Stimulated activated CD8-positive, alpha-beta memory T cell treated with anti-CD3 and anti-CD28 coated beads, Interleukin-4, amount 100 ng/mL, for 24 hours (primary cell): Measurements from ENCODE around the gene MRPL23.

Experiments
- DNase-seq: peaks from one replicate; pipeline ENCODE4 v3.0.0-alpha.2; 2020; ENCODE audit warnings: low read depth

The MRPL23 gene

DNA sequence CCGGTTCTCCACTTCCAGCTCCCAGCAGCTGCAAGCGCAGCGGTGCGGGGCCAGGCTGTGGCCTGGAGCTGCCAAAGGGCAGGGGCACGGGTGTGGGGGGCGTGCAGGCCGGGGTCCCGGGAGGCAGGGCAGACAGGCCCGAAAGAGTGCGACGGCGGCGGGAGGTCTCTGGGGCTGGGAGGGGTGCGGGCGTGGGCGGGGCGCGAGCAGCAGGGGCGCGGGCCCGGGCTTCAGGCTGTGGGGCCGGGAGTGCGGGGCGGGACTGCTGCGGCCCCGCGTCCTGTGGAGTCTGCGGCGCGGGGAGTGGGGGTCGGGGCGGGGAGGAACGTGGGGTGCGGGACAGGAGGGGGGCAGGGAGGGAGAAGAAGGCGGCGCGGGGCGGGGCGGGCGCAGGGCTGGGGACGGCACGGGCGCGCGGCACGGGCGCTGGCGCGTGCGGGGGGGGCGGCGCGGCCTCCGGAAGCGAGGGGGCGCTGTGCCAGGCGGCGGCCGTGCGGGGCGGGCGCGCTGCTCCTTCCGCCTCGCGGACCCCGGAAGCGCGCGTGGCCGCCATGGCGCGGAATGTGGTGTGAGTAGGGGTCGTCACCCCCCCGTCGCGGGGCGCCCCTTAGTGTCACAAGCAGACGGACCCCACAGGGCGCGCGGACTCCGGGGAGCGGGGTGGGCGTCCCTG lies at the start of gene MRPL23:
Gene MRPL23, plus strand, starts transcription at position 521 of the 673 bp plus-strand sequence. Its CDS starts 31 bp downstream, at position 552.
- DNase-seq, result no peak

DNA sequence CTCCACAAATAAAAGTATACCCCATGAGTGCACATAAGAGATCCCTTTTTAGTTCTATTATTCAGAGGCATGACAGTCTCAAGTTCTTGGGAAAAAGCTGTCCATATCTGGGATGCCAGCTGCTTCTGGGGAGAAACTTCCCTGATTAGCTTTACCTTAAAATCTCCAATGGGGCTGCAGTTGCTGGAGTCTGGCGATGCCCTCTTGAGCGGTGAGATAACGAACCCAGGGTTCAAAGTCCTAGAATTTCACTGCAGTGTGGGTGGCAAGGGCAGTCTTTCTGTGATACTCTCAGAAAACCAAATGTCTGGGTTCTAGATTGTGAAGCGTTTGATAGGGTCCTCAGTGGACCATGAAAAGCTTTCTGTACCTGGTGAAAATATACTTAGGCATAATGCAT lies 48.0 kb upstream of the MRPL23 start:
- no peak for DNase-seq

DNA sequence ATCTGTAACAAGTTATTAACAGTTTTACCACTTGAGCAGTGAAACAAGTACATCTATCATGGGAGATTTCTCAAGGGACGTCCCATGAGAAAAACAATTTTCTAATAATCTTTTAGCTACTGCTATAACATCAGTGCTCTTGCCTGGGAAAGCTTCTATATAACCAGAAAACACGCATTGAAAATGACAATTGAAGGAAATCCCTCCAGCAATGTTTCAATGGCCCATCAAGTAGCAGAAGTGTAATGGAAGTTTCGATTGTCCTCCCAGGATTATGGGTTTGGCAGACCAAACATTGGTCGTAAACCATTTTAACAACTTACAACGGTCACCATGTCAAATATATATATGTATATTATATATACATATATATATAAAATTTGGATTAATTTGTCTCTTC lies 47.4 kb upstream of the MRPL23 start:
- no peak for DNase-seq

DNA sequence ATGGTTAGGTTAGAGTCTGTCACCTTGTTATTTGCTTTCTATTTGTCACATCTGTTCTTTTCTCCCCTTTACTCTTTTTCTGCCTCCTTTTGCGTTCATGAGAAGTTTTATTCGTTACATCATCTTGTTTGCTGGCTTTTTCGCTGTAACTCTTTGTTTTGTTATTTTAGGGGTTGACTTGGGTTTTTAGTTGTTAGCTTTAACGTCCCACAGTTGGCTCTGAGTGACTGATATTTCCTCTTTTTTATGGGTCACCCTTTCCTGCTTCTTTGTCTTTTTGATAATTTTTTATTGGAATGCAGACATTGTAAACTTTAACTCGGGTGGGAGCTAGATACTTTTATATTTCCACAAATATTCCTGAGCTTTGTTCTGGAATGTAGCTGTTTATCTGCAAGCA lies 41.0 kb upstream of the MRPL23 start:
- no peak for DNase-seq

DNA sequence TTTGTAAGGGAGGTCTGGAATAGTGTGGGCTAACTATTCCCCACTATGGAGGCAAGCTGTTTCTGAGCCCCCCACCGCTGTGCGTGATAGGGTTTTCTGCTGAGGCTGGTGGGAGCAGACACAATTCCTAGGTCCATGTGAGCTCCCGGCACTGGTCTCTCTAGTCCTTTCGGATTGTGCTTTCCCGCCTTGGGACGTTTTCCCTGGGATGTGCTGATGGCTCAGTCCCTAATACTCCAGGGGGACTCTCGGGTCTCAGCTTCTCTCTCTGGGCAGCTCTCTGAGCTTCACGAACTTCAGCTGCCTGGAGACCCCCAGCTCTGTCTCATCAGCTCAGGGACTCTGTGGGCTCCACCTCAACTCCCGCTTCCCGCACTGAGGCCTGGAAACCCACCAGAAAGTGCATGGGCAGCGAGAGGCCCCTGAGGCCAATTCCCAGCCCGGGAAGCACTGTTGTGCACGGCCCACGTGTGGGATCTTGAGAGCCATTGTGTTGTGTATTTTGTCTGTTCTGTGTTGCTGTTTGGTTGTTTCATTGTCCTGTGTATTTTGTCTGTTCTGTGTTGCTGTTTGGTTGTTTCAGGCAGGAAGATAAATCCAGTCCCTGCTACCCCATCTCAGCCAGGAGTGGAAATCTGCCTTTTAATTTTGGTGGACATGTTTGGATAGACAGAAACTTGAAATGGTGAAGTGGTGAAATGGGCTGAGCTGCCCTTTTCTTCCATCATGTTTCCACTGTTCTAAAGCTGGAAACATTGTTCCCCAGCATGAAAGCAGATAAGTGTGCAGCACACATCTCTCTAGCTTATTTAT lies 40.3 kb upstream of the MRPL23 start:
- DNase-seq, result no peak

DNA sequence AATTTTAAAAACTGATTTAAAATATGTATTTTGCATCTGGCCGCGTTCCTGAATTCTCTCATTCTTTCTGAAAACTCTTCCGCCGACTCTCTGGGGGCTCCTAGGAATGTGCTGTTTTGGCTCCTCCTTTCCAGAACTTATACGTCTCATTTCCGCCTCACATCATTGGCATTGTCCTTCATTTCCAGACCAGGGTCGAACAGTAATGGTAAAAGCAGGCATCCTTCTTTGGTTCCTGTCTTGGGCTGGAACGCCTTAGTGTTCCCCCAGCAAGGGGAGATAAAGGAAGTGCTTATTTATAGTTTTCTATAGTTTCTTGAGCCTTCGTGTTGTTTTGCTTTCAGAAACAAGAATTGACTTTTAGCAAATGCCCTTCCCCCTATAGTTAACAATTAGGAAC lies 38.5 kb upstream of the MRPL23 start:
- no peak for DNase-seq

DNA sequence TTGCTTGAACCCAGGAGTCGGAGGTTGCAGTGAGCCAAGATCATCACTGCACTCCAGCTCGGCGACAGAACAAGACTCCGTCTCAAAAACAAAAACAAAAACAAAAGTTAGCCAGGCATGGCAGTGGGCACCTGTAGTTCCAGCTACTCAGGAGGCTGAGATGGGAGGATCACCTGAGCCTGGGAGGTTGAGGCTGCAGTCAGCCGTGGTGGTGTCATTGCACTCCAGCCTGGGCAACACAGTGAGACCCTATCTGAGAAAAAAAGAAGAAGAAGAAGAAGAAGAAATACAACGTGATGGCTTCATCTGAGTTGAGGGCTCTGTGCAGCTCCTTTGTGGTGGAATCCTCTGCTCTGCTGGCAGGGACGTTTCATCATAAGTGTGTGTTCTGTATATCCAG lies 37.6 kb upstream of the MRPL23 start:
- no peak for DNase-seq

DNA sequence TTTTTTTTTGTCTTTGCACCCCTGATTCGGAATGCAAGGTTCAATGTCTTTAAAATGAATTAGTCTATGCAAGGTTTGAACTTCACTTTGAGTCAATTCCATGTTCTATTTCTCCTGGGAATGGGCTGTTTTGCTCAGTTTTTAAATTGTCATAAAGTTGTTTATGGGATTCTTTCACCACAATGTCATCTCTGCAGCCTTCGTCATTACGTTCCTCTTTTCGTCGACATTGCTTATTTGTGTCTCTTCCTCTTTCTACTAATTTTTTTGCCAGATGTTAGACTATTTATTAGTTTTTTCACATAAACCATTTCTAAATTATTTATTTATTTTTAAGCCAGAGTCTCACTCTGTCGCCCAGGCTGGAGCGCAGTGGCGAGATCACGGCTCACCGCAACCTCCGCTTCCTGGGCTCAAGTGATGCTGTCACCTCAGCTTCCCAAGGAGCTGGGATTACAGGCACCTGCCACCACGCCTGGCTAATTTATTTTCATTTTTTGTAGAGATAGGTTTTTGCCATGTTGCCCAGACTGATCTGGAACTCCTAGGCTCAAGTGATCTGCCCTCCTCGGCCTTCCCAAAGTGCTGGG lies 34.7 kb upstream of the MRPL23 start:
- no peak for DNase-seq

DNA sequence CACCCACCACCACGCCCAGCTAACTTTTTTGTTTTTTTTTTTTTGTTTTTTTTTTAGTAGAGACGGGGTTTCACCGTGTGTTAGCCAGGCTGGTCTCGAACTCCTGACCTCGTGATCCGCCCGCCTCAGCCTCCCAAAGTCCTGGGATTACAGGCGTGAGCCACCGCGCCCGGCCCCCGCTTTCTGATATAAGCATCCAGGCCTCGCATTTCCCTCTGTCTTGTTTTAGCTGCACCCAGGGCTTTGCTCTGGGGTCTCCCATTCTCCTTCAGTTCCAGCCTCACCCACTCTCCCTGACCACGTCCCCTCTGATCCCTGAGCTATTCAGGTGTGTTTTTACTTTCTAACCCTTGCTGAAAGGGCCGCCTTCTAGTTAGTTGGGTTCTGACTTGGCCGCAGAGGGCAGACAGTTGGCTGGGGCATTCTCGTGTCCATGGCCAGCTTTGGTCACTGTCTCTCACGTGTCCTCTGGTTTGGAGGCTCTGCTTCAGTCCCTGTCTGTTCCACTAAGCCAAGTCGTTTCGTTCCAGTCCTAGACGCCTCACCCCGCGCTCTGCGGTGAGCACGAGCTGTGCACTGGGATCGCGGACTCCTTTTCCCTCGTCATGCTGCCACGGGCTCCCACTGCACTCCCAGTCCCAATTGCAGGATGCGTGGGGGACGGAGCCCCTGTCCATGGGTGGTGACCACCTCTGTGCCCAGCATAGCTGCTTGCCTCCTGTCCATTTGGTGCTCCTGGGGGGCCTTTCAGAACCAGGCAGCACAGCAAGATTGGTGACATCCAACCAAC lies 33.7 kb upstream of the MRPL23 start:
- DNase-seq, result no peak

DNA sequence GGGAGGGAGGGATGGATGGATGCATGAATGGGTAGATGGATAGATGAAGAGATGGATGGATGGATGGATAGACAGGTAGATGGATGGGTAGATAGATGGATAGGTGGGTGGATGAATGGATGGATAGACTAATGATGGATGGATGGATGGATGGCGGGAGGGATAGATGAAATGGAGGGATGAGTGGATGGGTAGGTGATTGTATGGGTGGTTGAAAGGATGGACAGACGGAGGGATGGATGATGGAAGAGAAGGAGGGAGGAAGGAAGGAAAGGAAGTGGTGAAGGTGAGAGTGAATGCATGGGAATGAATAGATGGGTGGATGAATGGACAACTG lies 31.4 kb upstream of the MRPL23 start:
- DNase-seq, result no peak

DNA sequence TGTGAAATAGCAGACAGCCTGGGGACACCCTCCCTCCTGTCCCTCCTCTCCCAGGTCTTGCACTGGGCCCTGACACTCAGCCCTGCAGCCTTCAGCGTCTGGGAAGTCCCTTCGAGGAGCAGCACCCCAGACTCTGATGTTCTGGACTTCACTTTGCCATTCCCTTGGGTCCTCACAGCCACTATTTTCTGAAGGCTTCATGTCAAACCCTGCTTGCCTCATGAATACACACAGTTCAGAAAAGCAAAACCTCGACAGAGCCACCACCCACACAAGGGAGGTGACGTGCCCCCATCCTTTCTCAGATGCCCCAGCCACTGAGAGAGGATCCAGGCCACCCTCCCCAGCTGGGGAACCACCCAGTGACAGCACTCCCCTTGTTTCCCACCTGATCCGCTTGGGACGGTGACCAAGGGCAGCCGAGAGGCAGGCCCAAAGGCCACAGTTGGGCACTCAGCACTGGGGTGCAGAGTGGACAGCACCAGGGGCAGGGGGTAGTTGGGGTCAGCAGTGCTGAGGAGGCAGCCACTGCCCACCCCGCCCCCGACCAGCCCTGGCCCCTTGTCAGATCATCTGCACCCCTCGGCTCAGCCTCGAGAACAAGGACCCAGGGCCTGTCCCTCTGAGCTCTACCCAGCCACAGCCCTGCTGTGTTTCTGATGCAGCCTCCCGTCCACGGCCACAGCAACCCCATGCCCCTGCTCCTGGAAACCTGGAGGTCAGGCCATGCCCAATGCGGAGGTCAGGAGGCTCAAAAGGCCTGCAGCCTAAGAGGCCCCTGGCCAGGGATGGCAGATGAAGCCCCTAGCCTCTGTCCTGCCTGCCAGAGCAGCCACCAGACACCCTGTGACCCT lies 30.8 kb upstream of the MRPL23 start:
- DNase-seq, result no peak

DNA sequence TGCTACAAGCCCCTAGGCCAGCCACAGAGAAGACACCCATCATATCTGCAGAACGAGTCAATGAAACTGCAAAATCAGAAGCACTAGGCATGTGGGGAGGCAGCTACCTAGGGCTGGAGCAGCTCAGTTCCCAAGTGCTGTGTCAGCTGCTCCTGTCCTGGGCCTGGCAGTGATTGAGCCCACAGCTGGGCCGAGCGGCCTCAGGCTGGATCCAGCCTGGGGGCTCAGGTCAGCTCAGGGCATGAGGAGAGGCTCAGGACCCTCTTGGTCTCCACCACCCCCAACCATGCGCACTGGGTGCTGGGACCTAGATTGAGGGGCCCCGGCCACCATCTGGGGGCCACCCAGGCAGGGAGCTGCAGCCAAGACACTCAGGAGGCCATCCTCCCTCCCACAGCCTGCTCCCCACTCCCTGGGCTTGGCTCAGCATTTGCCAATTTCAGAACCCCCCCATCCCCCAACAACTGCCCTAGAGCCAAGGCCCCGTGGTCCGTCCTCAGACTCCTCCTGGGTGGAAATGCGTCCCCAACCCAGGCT lies 30.1 kb upstream of the MRPL23 start:
- no peak for DNase-seq

DNA sequence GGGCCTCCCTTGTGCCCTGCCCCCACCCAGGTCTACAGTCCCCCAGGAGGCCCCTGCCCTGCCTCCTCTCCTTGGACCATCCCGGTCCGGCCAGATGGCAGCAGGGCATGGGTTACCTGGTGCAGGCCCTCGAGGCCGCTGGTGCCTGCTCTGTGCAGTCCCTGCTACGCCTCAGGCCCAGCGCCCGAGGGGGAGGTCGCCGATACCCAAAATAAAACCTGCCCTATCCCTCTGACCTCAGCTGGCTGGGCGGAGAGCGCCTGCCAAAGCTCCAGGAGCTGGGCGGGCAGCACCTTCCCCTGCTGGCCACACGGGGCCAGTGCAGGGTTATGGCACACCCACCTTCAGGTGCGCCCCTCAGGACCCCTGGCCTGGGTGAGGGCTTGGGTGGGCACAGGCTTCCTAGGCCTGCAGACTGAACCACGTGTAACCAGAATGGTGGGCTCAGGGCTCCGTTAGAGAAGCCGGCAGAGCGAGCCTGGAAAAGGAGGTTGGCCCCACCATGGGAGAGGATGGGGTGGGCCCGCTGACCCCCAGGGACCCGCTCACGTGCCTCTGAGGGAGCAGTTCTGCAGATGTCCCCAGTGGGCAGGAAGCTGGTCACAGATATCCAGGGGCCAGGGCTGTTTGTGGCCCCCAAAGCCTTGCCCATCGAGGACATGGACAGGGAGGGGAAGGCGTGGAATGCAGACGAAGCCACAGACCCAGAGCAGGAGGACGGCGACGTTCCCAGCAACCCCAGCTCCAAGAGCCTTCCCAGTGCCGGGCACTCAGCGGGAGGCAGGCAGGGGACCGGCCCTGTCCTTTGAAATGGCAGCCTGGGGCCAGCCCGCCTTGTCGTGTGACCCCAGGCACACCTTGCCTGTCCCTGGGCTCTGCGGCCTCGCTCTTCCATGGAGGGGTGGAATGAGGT lies 29.4 kb upstream of the MRPL23 start:
- DNase-seq, result no peak

DNA sequence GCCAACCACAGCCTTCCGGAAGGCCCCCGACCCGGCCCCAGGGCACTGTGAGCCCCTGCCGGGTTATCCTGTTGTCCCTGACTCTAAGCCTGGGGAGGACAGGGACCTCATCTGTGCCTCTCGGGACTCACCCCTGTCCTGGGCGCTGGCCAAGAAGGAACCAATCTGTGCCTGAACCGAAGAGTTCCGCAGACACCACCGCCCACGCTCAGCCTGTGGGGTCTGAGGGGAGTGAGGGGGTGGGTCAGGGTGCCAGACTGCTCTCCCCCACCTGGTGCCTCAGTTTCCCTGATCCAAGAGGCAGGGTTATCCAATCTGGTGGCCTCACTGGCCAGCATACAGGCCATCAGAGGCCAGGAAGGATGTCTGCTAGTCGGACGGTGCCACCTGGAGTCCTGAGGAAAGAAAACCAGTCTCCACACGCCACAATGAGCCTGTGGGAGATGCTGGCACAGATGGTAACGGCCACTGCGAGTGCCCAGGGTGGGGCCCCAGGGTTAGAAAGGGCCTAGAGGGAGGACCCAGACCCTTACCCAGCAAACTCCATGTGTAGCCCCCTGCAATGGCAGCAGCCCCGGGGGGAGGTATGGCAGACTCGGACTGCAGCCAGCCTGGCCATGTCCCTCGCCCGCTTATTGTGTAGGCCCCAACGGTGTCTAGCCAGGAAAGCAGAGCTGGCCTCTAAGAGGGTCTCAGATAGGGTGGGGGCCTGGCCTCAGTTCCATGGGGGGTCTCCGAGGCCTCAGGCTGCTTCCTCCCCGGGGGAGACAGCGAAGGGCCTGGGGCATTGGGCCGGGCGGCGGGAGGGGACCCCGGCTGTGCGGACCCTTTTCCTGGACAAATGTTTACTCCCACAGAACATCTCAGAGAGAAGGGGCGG lies 28.5 kb upstream of the MRPL23 start:
- DNase-seq, result no peak

DNA sequence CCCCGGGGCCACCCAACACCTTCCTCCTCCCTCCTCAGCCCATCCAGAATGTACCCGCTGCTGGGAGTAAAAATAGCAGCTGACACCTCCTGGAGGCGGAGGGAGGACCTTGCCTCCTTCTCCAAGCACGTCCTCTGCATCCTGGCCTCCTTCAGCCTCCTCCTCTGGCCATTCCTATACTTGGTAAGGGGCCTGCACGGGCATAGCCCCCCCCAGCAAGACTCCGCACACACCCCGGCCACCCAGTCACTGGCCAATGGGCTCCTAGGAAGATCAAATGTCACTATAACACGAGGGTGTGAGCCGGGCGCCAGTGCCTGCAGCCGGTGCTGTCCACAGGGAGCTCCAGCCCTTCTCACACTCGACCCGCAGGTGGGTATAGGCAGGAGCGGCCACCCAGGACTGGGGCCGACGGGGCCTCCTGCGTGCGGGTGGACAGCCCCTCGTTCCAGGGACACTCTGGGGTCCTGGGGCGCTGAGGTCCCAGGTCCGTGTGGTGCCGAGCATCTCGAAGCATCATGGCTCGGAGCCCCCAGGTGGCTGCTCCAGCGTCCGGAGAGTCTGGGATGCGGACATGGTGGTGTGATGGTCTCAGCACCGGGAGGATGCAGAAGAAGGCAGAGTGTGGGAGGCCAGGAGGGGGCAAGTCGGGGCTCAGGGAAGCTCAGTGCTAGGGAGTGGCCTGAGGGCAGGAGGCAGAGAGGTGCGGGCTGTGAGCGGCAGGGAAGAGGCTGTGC lies 27.6 kb upstream of the MRPL23 start, which contains the start of gene TNNT3:
Gene TNNT3, plus strand, starts transcription at position 313 of the 737 bp plus-strand sequence. CDS start 3,172 bp downstream, outside the sequence.
- DNase-seq, result no peak

DNA sequence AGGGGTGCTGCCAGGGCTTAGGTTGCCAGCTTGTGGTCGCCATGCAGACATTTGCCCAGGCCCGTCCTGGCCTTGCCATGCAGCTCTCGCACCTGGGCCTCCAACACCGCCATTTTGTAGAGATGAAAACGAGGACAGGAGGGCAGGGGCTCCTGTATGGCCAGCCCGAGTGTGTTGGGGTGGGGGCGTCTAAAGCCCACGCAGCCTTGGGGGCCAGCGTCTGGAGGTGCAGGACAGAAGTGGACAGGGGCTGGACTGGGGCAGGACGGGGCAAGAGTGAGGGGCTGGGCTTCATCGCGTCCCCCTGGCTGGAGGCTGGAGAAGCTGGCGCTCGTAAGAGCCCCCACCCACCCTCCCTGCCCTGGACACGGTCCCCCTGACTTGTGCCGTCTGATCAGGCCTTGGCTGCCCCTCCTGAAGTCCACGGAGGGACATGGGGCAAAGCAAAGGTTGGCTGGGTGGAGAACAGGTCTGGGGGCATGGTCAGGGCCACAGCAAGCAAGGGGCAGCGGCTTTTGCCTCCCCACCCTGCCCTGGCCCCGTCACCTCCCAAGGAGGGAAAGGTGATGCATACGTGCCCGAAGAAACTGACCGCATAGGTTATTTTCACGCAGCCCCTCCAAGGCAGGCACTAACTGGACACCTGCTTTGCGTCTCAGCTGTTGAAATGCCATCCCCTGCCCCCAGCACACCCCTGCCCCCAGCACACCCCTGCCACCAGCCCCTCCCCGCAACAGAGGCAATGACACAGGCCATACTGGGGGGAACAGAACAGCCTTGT lies 26.8 kb upstream of the MRPL23 start:
- DNase-seq, result no peak

DNA sequence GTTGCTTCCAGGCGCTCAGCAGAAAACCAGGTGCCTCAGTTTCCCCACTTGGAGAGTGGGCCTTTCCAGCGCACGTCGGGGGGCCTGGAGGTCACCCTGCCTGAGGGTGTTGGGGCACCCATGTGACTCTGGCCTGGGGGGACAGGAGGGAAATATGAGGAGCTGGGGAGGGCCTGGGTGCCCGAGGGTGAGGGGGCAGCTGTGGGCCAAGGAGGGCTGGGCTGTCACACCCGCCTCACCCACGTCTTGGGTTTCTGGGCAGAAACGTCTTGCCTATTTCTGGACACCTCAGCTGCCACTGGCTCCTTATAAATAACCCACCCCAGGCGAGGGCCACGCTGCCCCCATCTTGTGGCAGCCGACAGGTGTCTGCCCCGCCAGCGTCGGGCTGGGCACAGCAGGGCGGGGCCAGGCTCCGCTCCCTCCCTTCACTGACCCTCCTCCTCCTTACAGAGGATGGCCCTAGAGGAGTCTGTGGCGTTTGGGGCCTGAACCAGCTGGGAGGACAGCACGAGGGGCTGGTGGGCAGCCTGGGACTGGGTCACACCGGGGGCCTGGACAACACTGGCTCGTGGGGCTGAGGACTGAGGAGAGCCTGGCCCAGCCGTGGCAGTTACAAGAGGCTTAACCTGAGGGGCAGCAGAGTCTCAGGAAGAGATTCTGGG lies 26.1 kb upstream of the MRPL23 start:
- no peak for DNase-seq
